Right ventricle myocardium inferior (tissue), 1 donor: ENCODE measurements around the gene KIF5A. TPM values are rescaled to one million over a fixed set of nuclear protein-coding genes. Genes with fewer than 3 reads are reported as not detected.

Source experiments
- ATAC-seq: fragments of 200-7000 bp; cut with Tn5 transposase; one replicate; pipeline ENCODE4 v1.9.1; 2020; ENCODE audit warnings: mild to moderate bottlenecking, moderate library complexity
- DNase-seq: peaks from one replicate; pipeline ENCODE4 v3.0.0; 2021; ENCODE audit errors: missing footprints
- intact Hi-C: fragments of 100-400 bp; cut with DNase I; formaldehyde crosslinking; loops from one replicate; pipeline ENCODE4 v1.11.0; 2022
- total RNA-seq: library from RNA; stranded (reverse); fragmentation: NEBNext Ultra II Directional; extraction: Animal tissue kit (Norgen Biotek cat#: 25700); gene quantifications from one replicate; pipeline ENCODE4 v1.2.1, GENCODE V29; 2021
- donor health status: DM: no; HTN: yes; CAD: no; lungs with severe emphysema.

KIF5A gene
- total RNA-seq, 1 donor from 2014 or later = 0.05 TPM

DNA sequence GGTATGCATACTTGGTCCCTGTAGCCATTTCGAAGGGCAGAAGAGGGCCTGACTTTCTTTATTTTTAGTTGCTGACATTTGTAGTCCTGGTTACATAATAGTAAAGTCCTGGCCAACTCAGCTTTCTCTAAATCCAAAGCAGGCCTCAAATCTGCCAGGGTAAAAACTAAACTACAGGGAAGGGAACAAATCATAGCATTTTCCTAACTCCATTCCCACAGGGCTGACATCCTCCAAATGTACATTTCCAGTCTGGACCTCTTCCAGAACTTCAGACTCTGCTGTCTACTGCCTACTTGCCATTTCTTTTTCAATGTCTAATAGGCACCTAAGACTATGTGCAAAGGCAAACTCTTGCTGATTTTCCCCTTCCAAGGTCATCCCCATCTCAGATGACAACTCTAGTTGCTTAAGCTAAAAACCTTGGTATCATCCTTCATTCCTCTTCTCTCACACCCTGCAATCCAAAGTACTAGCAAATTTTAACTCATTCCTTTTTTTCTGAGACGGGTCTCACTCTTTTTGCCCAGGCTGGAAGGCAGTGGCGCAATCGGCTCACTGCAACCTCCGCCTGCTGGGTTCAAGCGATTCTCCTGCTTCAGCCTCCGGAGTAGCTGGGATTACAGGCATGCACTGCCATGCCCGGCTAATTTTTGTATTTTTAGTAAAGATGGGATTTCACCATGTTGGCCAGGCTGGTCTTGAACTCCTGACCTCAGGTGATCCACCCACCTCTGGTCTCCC lies 31.5 kb upstream of the KIF5A start:
- no peak for ATAC-seq
- intact Hi-C loops = no loop called here

GRCh38 chr12:57518920-57519795 lies 30.7 kb upstream of the KIF5A start:
- DNase-seq (no peak), ATAC-seq (no peak)
- intact Hi-C loops = no loop called here

More for the DNA sequence above, 31.5 kb upstream of the KIF5A start:
- no peak for DNase-seq

GRCh38 chr12:57519796-57520052 lies 30.1 kb upstream of the KIF5A start:
- intact Hi-C loops = loop anchor here (1.0 to 5.0 kb wide), 3 partner anchors 31 to 93 kb away; partner anchors contain the start of genes ARHGEF25 and MARS1
- ATAC-seq = no peak
- DNase-seq = no peak

DNA sequence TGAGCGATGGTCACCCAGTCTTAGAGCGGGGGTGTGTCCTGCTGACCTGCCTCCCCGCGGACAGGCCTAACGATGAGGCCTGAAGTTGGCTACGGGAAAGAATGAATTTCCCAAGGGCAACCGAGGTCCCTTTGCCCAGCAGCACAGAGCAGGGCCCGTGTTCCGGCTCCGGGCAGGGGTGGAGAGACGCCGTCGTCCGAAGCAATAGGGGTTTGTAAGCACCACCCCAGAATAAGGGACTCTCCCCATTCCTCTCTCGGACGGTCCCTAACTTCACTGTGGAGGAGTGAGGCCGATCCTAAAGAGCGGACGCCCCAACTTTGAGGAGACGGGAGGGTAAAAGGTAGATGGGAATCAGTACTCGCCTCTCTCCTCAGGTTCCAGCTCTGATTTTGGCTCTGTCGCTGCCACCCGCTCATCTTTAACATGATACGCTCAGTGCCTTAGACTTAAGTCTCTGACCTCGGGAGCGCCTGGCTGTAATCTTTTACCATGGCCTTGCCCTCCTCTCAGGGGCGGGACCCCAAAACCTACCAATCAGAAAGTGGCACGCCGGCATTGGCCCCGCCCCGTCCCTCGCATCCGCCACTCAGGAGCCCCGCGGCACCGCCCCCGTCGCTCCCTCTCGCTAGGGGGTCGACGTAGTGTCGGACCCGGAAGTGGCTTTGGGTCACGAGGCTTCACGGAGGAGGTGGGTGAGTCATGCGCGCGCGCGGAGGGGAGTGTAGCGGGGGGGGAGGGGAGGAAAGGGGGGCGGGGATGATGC lies 29.6 kb upstream of the KIF5A start, which contains the start of gene DDIT3:
Gene DDIT3, minus strand, starts transcription at position 462 of the 766 bp plus-strand sequence. CDS start 3,108 bp downstream, outside the sequence.
- ATAC-seq (peak; percentile 88), DNase-seq (peak; percentile 100)
- intact Hi-C loops = loop anchor here (1.0 to 5.0 kb wide), 3 partner anchors 31 to 92 kb away; partner anchors contain the start of genes ARHGEF25 and MARS1

DNA sequence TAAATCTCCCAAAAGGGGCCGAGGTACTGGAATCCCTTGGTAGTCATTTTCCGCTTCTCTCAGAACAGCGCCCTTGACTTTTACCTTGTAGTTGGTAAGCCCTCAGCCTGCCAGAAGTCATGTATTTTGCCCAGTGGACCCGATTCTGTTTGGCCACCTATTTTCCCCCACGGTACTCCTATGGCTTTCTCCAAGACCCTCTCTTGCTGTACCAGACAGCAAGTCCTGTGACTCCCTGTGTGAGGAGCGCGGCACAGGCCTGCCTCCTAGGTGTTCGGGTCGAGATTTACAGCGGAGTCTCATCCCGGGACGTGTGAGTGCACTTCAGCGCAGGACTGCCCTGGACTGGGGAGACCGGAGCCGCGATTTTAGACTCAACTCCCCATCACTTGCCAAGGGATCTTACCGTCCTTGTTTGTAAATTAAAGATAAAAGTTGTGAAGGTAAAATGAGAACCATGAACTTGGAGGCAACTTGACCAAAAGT lies 28.3 kb upstream of the KIF5A start:
- ATAC-seq (no peak), DNase-seq (no peak)
- intact Hi-C loops = loop anchor here (2.0 to 5.0 kb wide), 3 partner anchors 25 to 91 kb away; partner anchors contain the start of genes ARHGEF25, DCTN2 and MARS1

- ATAC-seq (peak; percentile 35), DNase-seq (peak; percentile 94)
- intact Hi-C loops = loop anchor here (2.0 to 5.0 kb wide), 2 partner anchors 25 to 90 kb away; partner anchors contain the start of genes ARHGEF25 and DCTN2
These were observed 27.6 kb upstream of the KIF5A start, which contains the start of gene MBD6 for GRCh38 chr12:57522011-57522886. Gene MBD6, plus strand, starts transcription at chr12:57522824. Its CDS starts 1,480 bp downstream, at chr12:57524304.

- no peak for ATAC-seq
- intact Hi-C loops = loop anchor here (2.0 to 5.0 kb wide), 2 partner anchors 24 to 89 kb away; partner anchors contain the start of genes ARHGEF25 and DCTN2
- DNase-seq = peak; percentile 87
These were observed 26.7 kb upstream of the KIF5A start for GRCh38 chr12:57522887-57523705.

- no peak for ATAC-seq
- intact Hi-C loops = loop anchor here (2.0 to 5.0 kb wide), 2 partner anchors 23 to 88 kb away; partner anchors contain the start of genes ARHGEF25 and DCTN2
- DNase-seq = no peak
These were observed 25.9 kb upstream of the KIF5A start for GRCh38 chr12:57523706-57524614.

DNA sequence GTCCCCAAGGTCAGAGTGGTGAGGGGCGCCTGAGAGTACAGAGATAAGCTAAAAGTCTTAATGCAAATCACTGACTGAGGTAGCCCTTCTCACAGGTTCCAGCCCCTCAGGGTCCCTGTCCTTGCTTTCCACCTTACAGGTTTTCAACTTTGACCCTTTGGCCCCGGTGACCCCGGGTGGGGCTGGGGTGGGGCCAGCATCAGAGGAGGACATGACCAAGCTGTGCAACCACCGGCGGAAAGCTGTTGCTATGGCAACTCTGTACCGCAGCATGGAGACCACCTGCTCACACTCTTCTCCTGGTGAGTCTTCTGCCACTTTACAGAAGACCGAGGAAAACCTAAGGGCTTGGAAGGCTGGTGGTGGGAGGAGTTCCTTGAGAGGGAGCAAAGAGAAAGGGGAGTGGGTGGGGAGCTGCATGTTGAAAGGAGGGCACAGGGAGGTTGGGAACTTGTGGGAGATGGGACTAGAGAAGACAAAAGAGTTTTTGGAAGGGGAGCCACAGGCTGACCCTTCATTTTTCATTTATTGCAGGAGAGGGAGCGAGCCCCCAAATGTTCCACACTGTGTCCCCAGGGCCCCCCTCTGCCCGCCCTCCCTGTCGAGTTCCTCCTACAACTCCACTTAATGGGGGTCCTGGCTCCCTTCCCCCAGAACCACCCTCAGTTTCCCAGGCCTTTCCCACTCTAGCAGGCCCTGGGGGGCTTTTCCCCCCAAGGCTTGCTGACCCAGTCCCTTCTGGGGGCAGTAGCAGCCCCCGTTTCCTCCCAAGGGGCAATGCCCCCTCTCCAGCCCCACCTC lies 24.8 kb upstream of the KIF5A start:
- DNase-seq = no peak
- ATAC-seq = no peak
- intact Hi-C loops = loop anchor here (5.0 kb wide), 1 partner anchor 87 kb away; the partner anchor contains the start of gene ARHGEF25

- intact Hi-C loops = no loop called here
- no peak for DNase-seq
- ATAC-seq = no peak
These were observed 24.0 kb upstream of the KIF5A start for GRCh38 chr12:57525615-57526383.

DNA sequence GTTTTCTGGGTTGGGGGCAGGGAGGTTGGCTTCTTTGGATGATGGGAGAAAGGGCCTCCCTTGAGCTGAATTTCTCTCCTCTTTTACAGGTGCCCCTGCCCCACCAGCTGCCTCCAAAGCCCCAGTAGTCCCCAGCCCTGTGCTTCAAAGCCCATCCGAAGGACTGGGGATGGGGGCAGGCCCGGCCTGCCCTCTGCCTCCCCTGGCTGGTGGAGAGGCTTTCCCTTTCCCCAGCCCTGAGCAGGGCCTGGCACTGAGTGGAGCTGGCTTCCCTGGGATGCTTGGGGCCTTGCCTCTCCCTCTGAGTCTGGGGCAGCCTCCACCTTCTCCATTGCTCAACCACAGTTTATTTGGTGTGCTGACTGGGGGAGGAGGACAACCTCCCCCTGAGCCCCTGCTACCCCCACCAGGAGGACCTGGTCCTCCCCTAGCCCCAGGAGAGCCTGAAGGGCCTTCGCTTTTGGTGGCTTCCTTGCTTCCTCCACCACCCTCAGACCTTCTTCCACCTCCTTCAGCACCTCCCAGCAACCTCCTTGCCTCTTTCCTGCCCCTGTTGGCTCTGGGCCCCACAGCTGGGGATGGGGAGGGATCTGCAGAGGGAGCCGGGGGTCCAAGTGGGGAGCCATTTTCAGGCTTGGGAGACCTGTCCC lies 23.2 kb upstream of the KIF5A start:
- no peak for DNase-seq
- intact Hi-C loops = no loop called here
- ATAC-seq = no peak

DNA sequence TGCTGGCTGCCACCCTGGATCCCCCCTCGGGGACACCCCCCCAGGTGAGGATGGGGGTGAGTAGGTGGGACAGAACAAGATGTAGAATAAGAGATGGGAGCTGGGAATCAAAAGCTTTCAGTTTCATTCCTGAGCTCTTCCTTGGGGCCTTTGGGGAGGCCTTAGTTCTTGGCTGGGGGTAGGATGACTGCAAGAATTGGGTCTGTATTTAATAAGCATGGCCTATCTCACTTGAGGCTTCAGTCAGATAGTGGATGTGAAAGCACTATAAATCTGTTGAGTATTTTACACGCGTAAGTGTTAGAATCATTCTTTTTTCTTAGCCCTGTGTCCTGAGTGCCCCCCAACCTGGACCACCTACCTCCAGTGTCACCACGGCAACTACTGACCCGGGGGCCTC lies 22.7 kb upstream of the KIF5A start:
- ATAC-seq (no peak), DNase-seq (no peak)
- intact Hi-C loops = no loop called here

DNA sequence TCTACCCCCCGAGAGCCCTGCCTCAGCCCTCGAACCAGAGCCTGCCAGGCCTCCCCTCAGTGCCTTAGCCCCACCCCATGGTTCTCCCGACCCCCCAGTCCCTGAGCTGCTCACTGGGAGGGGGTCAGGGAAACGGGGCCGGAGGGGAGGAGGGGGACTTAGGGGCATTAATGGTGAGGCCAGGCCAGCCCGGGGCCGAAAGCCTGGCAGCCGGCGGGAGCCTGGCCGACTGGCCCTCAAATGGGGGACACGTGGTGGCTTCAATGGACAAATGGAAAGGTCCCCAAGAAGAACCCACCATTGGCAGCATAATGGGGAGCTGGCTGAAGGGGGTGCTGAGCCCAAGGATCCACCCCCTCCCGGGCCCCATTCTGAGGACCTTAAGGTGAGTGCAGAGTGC lies 21.7 kb upstream of the KIF5A start:
- DNase-seq (no peak), ATAC-seq (no peak)
- intact Hi-C loops = no loop called here
